ENCODE data around the gene GSG1L. TPM values are rescaled to one million over a fixed set of nuclear protein-coding genes. Genes with fewer than 3 reads are reported as not detected.

GSG1L gene
- total RNA-seq, 4 donors from 2014 or later, result not detected

DNA sequence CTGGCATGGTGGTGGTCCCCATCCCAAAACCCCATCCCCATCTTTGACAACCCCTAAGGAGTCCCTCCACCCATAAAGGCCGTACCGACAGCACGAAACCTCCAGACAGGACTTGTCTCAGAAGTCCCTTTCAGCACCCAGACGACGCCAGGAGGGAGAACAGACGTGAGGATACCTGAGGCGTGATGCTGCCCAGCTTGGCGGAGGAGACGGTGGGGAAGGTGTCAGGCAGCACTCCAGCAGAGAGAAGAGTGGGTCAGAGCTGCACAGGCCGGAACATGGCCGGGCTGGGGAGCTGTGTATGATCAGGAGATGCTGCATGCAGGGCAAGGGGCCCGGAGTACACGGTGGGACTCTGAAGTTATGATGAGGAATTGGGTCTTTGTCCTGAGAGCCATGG, 244.2 kb downstream of the GSG1L start:
- H3K4me3 ChIP-seq, result no peak overlapping the region
- no peaks in the 10 kb centered on the region for H3K36me3 ChIP-seq
- DNase-seq, result peak in 1 of 3 donors; percentile 34
- no peaks in the 10 kb centered on the region for H3K4me1 ChIP-seq
- H3K27me3 ChIP-seq, result no peaks in the 10 kb centered on the region
- no peak overlapping the region for H3K27ac ChIP-seq
- TF ChIP-seq, protein P1, sequence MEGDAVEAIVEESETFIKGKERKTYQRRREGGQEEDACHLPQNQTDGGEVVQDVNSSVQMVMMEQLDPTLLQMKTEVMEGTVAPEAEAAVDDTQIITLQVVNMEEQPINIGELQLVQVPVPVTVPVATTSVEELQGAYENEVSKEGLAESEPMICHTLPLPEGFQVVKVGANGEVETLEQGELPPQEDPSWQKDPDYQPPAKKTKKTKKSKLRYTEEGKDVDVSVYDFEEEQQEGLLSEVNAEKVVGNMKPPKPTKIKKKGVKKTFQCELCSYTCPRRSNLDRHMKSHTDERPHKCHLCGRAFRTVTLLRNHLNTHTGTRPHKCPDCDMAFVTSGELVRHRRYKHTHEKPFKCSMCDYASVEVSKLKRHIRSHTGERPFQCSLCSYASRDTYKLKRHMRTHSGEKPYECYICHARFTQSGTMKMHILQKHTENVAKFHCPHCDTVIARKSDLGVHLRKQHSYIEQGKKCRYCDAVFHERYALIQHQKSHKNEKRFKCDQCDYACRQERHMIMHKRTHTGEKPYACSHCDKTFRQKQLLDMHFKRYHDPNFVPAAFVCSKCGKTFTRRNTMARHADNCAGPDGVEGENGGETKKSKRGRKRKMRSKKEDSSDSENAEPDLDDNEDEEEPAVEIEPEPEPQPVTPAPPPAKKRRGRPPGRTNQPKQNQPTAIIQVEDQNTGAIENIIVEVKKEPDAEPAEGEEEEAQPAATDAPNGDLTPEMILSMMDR (IDR thresholded peaks at IDR 0.05), result no peak
- TF ChIP-seq POLR2A (IDR thresholded peaks at IDR 0.05), result no peak
- H3K9me3 ChIP-seq, result no peaks in the 10 kb centered on the region

DNA sequence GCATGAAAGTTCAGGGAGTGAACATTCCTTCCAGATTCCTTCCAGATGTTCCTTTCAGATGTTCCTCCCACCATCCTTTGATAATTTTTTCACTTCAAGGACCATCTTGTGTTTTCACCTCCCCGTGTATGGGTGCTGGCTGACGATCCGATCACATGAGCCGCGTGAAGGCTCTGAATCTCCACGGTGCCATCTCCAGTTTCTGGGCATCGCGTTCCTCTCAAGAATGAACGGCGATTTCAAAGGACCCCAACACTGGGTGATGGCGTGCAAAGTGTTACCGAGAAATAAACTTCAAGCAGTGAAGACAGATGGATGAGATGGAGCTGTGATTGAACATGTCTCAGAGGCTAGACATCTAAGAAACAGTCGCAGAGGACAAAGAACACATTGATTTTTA, 245.3 kb downstream of the GSG1L start:
- no peak overlapping the region for H3K4me3 ChIP-seq
- H3K36me3 ChIP-seq, result no peaks in the 10 kb centered on the region
- no peak overlapping the region for H3K27ac ChIP-seq
- H3K27me3 ChIP-seq, result no peaks in the 10 kb centered on the region
- peak in 1 of 3 donors; percentile 7 for DNase-seq
- H3K4me1 ChIP-seq, result no peaks in the 10 kb centered on the region
- H3K9me3 ChIP-seq, result no peaks in the 10 kb centered on the region
- TF ChIP-seq, protein P1 (IDR thresholded peaks at IDR 0.05), result no peak
- no peak for TF ChIP-seq POLR2A (IDR thresholded peaks at IDR 0.05)

GRCh38 chr16:27817038-27817437, 246.5 kb downstream of the GSG1L start:
- H3K36me3 ChIP-seq, result no peaks in the 10 kb centered on the region
- H3K4me1 ChIP-seq, result no peaks in the 10 kb centered on the region
- H3K27ac ChIP-seq, result no peak overlapping the region
- peak in 1 of 3 donors; percentile 10 for DNase-seq
- no peaks in the 10 kb centered on the region for H3K9me3 ChIP-seq
- TF ChIP-seq POLR2A (IDR thresholded peaks at IDR 0.05), result no peak
- TF ChIP-seq, protein P1 (IDR thresholded peaks at IDR 0.05), result no peak
- no peaks in the 10 kb centered on the region for H3K27me3 ChIP-seq
- H3K4me3 ChIP-seq, result no peak overlapping the region

- Histone ChIP-seq H3K36me3 (no peaks in the 10 kb centered on the region), H3K27ac (no peak overlapping the region), H3K4me3 (no peak overlapping the region), H3K27me3 (no peaks in the 10 kb centered on the region), H3K9me3 (no peaks in the 10 kb centered on the region), H3K4me1 (no peaks in the 10 kb centered on the region)
- TF ChIP-seq, protein P1 (IDR thresholded peaks at IDR 0.05), result no peak
- no peak for TF ChIP-seq POLR2A (IDR thresholded peaks at IDR 0.05)
- DNase-seq, result peak in 1 of 3 donors; percentile 34
Observed at GRCh38 chr16:27816561-27816960, 247.0 kb downstream of the GSG1L start.

- Histone ChIP-seq H3K27me3 (no peaks in the 10 kb centered on the region), H3K27ac (no peak overlapping the region), H3K36me3 (no peaks in the 10 kb centered on the region), H3K9me3 (no peaks in the 10 kb centered on the region), H3K4me1 (no peaks in the 10 kb centered on the region), H3K4me3 (no peak overlapping the region)
- TF ChIP-seq POLR2A (IDR thresholded peaks at IDR 0.05), result no peak
- TF ChIP-seq, protein P1 (IDR thresholded peaks at IDR 0.05), result no peak
- peak in 2 of 3 donors; percentile 18 to 25 for DNase-seq
Observed at GRCh38 chr16:27813591-27813990, 249.9 kb downstream of the GSG1L start.

GRCh38 chr16:27811881-27812280, 251.6 kb downstream of the GSG1L start:
- no peak for TF ChIP-seq POLR2A (IDR thresholded peaks at IDR 0.05)
- TF ChIP-seq, protein P1 (IDR thresholded peaks at IDR 0.05), result no peak

More at GRCh38 chr16:27811881-27812280, 251.6 kb downstream of the GSG1L start:
- Histone ChIP-seq H3K4me1 (no peaks in the 10 kb centered on the region), H3K4me3 (no peak overlapping the region), H3K27ac (no peak overlapping the region), H3K36me3 (no peaks in the 10 kb centered on the region), H3K9me3 (no peaks in the 10 kb centered on the region), H3K27me3 (no peaks in the 10 kb centered on the region)
- peak in 1 of 3 donors; percentile 7 for DNase-seq
